Spleen (tissue), 11 donors: ENCODE data around the gene GPR15LG. TPM values are rescaled to one million over a fixed set of nuclear protein-coding genes. Genes with fewer than 3 reads are reported as not detected.

Experiments used
- DNase-seq: peaks from one replicate; pipeline ENCODE4 v3.0.0-alpha.2; 2020
- H3K27ac ChIP-seq, 8 donors: fragments of 200-600 bp; sonication (generic) in 7 of 8; 1 replicate in 4 of 8; 2 replicates in 4 of 8; pipeline versions ENCODE4 v1.5.0 to v1.8.0; 2016 to 2021; ENCODE audit warnings: inconsistent platforms in 4 of 8, mild to moderate bottlenecking in 4 of 8, moderate library complexity in 1 of 8
- H3K27me3 ChIP-seq, 7 donors: fragments of 200-600 bp; sonication (generic) in 6 of 7; replicated peaks in 1 of 7; 1 replicate in 4 of 7; 2 replicates in 3 of 7; pipeline versions ENCODE4 v1.5.0 to v1.8.0; 2016 to 2021; ENCODE audit warnings: inconsistent platforms in 3 of 7, mild to moderate bottlenecking in 1 of 7
- H3K36me3 ChIP-seq, 6 donors: fragments of 200-600 bp; sonication (generic) in 5 of 6; 1 replicate in 4 of 6; 2 replicates in 2 of 6; pipeline versions ENCODE4 v1.5.0 to v1.8.0; 2016 to 2021; ENCODE audit warnings: inconsistent platforms in 2 of 6
- H3K4me1 ChIP-seq, 6 donors: fragments of 200-600 bp; sonication (generic) in 5 of 6; 1 replicate in 3 of 6; 2 replicates in 3 of 6; pipeline versions ENCODE4 v1.5.0 to v1.8.0; 2016 to 2021; ENCODE audit warnings: inconsistent platforms in 3 of 6
- H3K4me3 ChIP-seq, 8 donors: fragments of 200-600 bp; sonication (generic) in 7 of 8; 1 replicate in 4 of 8; 2 replicates in 4 of 8; pipeline versions ENCODE4 v1.5.0 to v1.8.0; 2016 to 2021; ENCODE audit warnings: inconsistent platforms in 4 of 8, mild to moderate bottlenecking in 4 of 8, moderate library complexity in 2 of 8
- H3K9me3 ChIP-seq, 8 donors: fragments of 200-600 bp; sonication (generic) in 7 of 8; 1 replicate in 4 of 8; 2 replicates in 4 of 8; pipeline versions ENCODE4 v1.5.0 to v1.8.0; 2016 to 2021; ENCODE audit warnings: inconsistent platforms in 4 of 8
- CTCF ChIP-seq, 11 experiments: fragments of 200-600 bp in 7 of 11; fragments of 450-650 bp in 4 of 11; sonication (generic) in 4 of 11; IDR thresholded peaks in 8 of 11; conservative IDR thresholded peaks in 3 of 11; 1 replicate in 7 of 11; 2 replicates in 4 of 11; pipeline versions ENCODE4 v1.4.0 to v1.8.0; 2016 to 2021; ENCODE audit warnings: antibody characterized with exemption in 11 of 11, inconsistent platforms in 4 of 11, mild to moderate bottlenecking in 1 of 11
- POLR2A ChIP-seq, 3 donors: fragments of 450-650 bp; IDR thresholded peaks; one replicate each; pipeline ENCODE4 v1.5.1; 2017; ENCODE audit warnings: antibody characterized with exemption in 3 of 3, mild to moderate bottlenecking in 1 of 3
- POLR2AphosphoS5 ChIP-seq, 3 donors: sonication (generic); formaldehyde crosslinking; IDR thresholded peaks; one replicate each; pipeline ENCODE4 v1.5.1; 2017; ENCODE audit warnings: antibody characterized with exemption in 3 of 3
- WGBS, 5 donors: extraction: QIAGEN DNeasy Blood & Tissue Kit in 3 of 5; methylation state at CpG; one replicate each; pipeline versions ENCODE4 v1.1.5 to v1.1.7; 2013 to 2018; 5-methylcytosine and 5-hydroxymethylcytosine counted together
- intact Hi-C: fragments of 100-400 bp; cut with DNase I; formaldehyde crosslinking; loops from one replicate; pipeline ENCODE4 v1.15.0; 2023; ENCODE audit warnings: low total_unique reads
- polyA plus RNA-seq, 3 donors: library from polyadenylated mRNA; stranded (reverse); fragments of 200-250 nt; gene quantifications; one replicate each; pipeline ENCODE4 v1.2.1, GENCODE V29; 2013
- total RNA-seq, 7 donors: library from RNA; depleted of rRNA in 3 of 7; stranded (reverse); fragments of >200 nt in 3 of 7; fragmentation: NEBNext Ultra II Directional in 4 of 7; extraction: Animal tissue kit (Norgen Biotek cat#: 25700) in 4 of 7; gene quantifications; one replicate each; pipeline versions ENCODE4 v1.1.0 to v1.2.1, GENCODE V29; 2016 to 2021
- donor health status: healthy with polysubstance abuse.
- donor health status: DM: no; HTN: no; CAD: no; lungs with moderate emphysema.
- donor health status: DM: no; HTN: no; CAD: no.
- donor health status: Bipolar disorder and iron deficiency.
- donor health status: healthy.
- donor health status: DM: no; HTN: no; CAD: no.
- donor health status: DM: yes; HTN: yes; CAD: no.

GPR15LG gene
- total and polyA plus RNA-seq, 10 donors: 0.16 TPM; not detected in 9

GRCh38 chr10:84204122-84204521 is 30.5 kb downstream of the GPR15LG start:
- H3K27ac ChIP-seq: no peak overlapping the region
- DNase-seq: peak; percentile 61
- H3K27me3 ChIP-seq: peaks cover 0 to 5% (median 0%) of the 10 kb centered on the region in 7 donors
- H3K4me3 ChIP-seq: no peak overlapping the region
- WGBS, 5 donors: 76 to 94% (median 83%) methylated on average over 1 to 4 of the region's 4 CpGs
- peaks cover 0 to 7% (median 0%) of the 10 kb centered on the region in 6 donors for H3K4me1 ChIP-seq
- peak in 6 of 11 experiments; percentile 8 to 37 (median 22) for TF ChIP-seq CTCF (IDR thresholded peaks at IDR 0.05 in 8 of 11, conservative IDR thresholded peaks at IDR 0.05 in 3 of 11)
- TF ChIP-seq POLR2A (IDR thresholded peaks at IDR 0.05): no peak
- no peak for TF ChIP-seq POLR2AphosphoS5 (IDR thresholded peaks at IDR 0.05)
- no peaks in the 10 kb centered on the region for H3K36me3 ChIP-seq
- no peaks in the 10 kb centered on the region for H3K9me3 ChIP-seq
- intact Hi-C loops: no loop called here

- Histone ChIP-seq H3K27ac (no peak overlapping the region), H3K4me3 (no peak overlapping the region), H3K36me3 (no peaks in the 10 kb centered on the region), H3K27me3 (peaks cover 0 to 5% (median 0%) of the 10 kb centered on the region in 7 donors), H3K4me1 (peaks cover 0 to 7% (median 0%) of the 10 kb centered on the region in 6 donors), H3K9me3 (no peaks in the 10 kb centered on the region)
- DNase-seq: peak; percentile 53
- WGBS, 5 donors: 89 to 95% (median 91%) methylated on average over 4 of the region's 4 CpGs
- TF ChIP-seq CTCF (IDR thresholded peaks at IDR 0.05 in 8 of 11, conservative IDR thresholded peaks at IDR 0.05 in 3 of 11): no peak
- TF ChIP-seq POLR2A (IDR thresholded peaks at IDR 0.05): no peak
- intact Hi-C loops: no loop called here
Observed at GRCh38 chr10:84204610-84205009, 31.0 kb downstream of the GPR15LG start.

GRCh38 chr10:84205049-84205852 is 31.6 kb downstream of the GPR15LG start:
- peak; percentile 88 for DNase-seq
- TF ChIP-seq CTCF (IDR thresholded peaks at IDR 0.05 in 8 of 11, conservative IDR thresholded peaks at IDR 0.05 in 3 of 11): peak; percentile 46 to 84 (median 73)
- no peak for TF ChIP-seq POLR2A (IDR thresholded peaks at IDR 0.05)
- Histone ChIP-seq H3K27me3 (peaks cover 0 to 5% (median 0%) of the 10 kb centered on the region in 7 donors), H3K27ac (no peak overlapping the region), H3K4me3 (no peak overlapping the region), H3K4me1 (peaks cover 0 to 7% (median 0%) of the 10 kb centered on the region in 6 donors), H3K9me3 (no peaks in the 10 kb centered on the region), H3K36me3 (no peaks in the 10 kb centered on the region)
- intact Hi-C loops: no loop called here
- WGBS, 5 donors: 33 to 38% (median 37%) methylated on average over 8 of the region's 8 CpGs

GRCh38 chr10:84205853-84206525 is 32.4 kb downstream of the GPR15LG start:
- intact Hi-C loops: loop anchor here (2.0 kb wide), 1 partner anchor 57 kb away; no protein-coding TSS in a partner anchor
- WGBS, 5 donors: 64 to 70% (median 67%) methylated on average over 6 of the region's 6 CpGs
- peaks cover 0 to 5% (median 0%) of the 10 kb centered on the region in 7 donors for H3K27me3 ChIP-seq
- peaks cover 0 to 7% (median 0%) of the 10 kb centered on the region in 6 donors for H3K4me1 ChIP-seq
- H3K4me3 ChIP-seq: no peak overlapping the region
- no peak overlapping the region for H3K27ac ChIP-seq
- no peaks in the 10 kb centered on the region for H3K36me3 ChIP-seq
- no peaks in the 10 kb centered on the region for H3K9me3 ChIP-seq
- DNase-seq: no peak
- TF ChIP-seq CTCF (IDR thresholded peaks at IDR 0.05 in 8 of 11, conservative IDR thresholded peaks at IDR 0.05 in 3 of 11): peak in 1 of 11 experiments; percentile 14
- no peak for TF ChIP-seq POLR2A (IDR thresholded peaks at IDR 0.05)
- TF ChIP-seq POLR2AphosphoS5 (IDR thresholded peaks at IDR 0.05): no peak
